Measurements from ENCODE around the gene ENDOU. TPM values are rescaled to one million over a fixed set of nuclear protein-coding genes. Genes with fewer than 3 reads are reported as not detected.

ENDOU gene
- total and polyA plus RNA-seq, 4 donors = 0.07 to 0.45 (median 0.31) TPM; not detected in 1

DNA sequence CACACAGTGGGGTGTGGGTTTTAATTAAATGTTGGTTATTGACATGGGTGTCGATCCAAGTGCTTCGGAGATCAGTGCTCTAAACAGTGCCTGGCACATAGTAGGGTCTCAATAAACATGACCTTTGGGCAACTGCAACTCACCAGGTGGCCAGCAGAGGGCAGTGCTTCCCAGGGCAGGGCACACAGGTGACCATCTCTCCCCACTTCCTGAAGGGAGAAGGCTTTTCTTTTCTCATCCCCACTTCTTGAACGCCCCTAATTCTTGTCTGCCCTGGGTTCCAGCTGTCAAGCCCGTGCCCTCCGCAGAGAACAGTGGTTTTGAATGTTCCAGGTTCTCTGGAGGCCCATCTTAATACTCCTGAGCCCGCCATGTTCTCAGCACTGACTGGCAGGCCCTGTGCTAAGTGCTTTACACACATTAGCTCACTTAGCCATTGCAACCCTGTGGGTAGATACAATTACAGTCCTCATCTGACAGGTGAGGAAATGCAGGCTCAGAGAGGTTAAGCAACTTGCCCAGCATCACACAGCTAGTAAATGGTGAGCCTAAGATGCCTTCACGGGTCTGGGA is 17.0 kb upstream of the ENDOU start:
- ATAC-seq (ENCODE audit: insufficient read depth, low FRiP score) (no peak), DNase-seq (no peak)
- peaks cover 0 to 4% (median 0%) of the 10 kb centered on the region in 4 donors for H3K36me3 ChIP-seq (ENCODE audit: control insufficient read depth in 4 of 4, insufficient read depth in 4 of 4, low read length in 4 of 4)
- TF ChIP-seq, protein P1, sequence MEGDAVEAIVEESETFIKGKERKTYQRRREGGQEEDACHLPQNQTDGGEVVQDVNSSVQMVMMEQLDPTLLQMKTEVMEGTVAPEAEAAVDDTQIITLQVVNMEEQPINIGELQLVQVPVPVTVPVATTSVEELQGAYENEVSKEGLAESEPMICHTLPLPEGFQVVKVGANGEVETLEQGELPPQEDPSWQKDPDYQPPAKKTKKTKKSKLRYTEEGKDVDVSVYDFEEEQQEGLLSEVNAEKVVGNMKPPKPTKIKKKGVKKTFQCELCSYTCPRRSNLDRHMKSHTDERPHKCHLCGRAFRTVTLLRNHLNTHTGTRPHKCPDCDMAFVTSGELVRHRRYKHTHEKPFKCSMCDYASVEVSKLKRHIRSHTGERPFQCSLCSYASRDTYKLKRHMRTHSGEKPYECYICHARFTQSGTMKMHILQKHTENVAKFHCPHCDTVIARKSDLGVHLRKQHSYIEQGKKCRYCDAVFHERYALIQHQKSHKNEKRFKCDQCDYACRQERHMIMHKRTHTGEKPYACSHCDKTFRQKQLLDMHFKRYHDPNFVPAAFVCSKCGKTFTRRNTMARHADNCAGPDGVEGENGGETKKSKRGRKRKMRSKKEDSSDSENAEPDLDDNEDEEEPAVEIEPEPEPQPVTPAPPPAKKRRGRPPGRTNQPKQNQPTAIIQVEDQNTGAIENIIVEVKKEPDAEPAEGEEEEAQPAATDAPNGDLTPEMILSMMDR (IDR thresholded peaks at IDR 0.05; ENCODE audit: control extremely low read depth, extremely low read depth) = peak; percentile 87
- WGBS, 2 donors = 67 to 70% methylated on average over 7 of the region's 7 CpGs
- H3K27ac ChIP-seq (ENCODE audit: low read depth in 1 of 2, low read length in 1 of 2) = no peak overlapping the region
- H3K4me3 ChIP-seq = no peak overlapping the region
- H3K27me3 ChIP-seq (ENCODE audit: control insufficient read depth in 3 of 3, insufficient read depth in 3 of 3, low read length in 2 of 3) = no peaks in the 10 kb centered on the region
- peaks cover 3 to 30% (median 9%) of the 10 kb centered on the region in 5 donors for H3K4me1 ChIP-seq (ENCODE audit: control insufficient read depth in 5 of 5, insufficient read depth in 5 of 5, low read length in 5 of 5)
- no peaks in the 10 kb centered on the region for H3K9me3 ChIP-seq (ENCODE audit: control insufficient read depth in 4 of 4, insufficient read depth in 3 of 4, low read length in 3 of 4)
- H3K9ac ChIP-seq (ENCODE audit: insufficient read depth in 1 of 2, low read length in 2 of 2) = no peak overlapping the region

DNA sequence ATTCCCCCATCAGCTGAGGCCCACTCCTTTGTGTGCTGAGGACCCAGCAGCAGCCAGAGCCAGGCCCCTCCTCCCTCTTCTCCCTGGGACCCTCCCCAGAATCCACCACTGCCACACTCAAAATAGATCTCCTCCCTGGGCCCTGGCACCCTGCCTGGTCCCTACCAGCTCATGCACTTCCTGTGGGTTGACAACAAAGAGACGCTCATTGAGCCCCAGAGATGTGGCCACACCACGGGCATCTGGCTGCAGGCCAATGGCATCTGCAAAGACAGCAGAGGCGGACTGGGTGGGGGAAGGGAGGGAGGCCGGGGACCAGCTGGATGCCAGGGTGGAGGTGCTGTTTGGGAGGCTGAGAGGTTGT is 16.0 kb upstream of the ENDOU start:
- no peak for ATAC-seq (ENCODE audit: insufficient read depth, low FRiP score)
- peak overlapping the region in 1 of 2 donors; percentile 30 for H3K27ac ChIP-seq (ENCODE audit: low read depth in 1 of 2, low read length in 1 of 2)

DNA sequence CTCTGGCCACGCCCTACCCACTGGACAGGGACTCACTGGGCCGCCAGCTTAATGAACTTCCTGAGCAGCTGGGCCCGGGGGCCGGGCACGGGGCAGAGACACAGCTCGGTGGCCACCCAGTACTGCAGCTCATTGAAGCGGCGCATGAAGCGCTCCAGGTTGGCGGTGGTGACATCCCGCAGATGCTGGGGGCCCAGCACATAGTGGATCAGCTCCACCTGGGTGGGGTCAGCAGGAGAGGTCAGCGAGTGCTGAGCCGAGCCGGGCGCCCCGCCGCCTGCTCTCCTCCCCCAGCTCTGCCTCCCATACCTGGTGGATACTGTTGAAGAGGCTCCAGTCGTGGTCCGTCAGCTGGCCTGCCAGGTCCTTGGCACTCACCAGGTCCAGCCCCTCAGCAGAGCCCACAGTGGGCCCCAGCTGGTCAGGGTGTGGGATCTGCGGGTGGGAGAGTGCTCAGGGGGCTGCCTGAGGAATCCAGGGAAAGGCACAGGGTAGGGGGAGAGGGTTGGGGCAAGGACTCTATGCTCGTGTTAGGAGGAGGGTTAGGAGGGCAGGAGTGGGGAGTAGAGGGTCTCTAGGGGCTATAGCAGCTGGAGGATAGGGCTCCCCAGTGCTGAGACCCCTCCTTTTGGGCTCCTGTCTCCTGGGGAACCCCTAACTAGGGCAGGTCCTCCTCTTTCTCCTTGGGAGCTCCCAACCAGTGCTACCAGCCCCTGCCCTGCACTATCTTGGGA is 15.5 kb upstream of the ENDOU start:
- Histone ChIP-seq H3K27me3 (ENCODE audit: control insufficient read depth in 3 of 3, insufficient read depth in 3 of 3, low read length in 2 of 3) (no peaks in the 10 kb centered on the region), H3K9me3 (ENCODE audit: control insufficient read depth in 4 of 4, insufficient read depth in 3 of 4, low read length in 3 of 4) (no peaks in the 10 kb centered on the region), H3K4me1 (ENCODE audit: control insufficient read depth in 5 of 5, insufficient read depth in 5 of 5, low read length in 5 of 5) (peaks cover 13 to 44% (median 23%) of the 10 kb centered on the region in 5 donors), H3K27ac (ENCODE audit: low read depth in 1 of 2, low read length in 1 of 2) (peak overlapping the region in 1 of 2 donors; percentile 63), H3K4me3 (no peak overlapping the region), H3K36me3 (ENCODE audit: control insufficient read depth in 4 of 4, insufficient read depth in 4 of 4, low read length in 4 of 4) (no peaks in the 10 kb centered on the region), H3K9ac (ENCODE audit: insufficient read depth in 1 of 2, low read length in 2 of 2) (no peak overlapping the region)
- WGBS, 2 donors = 58 to 66% methylated on average over 21 of the region's 21 CpGs
- ATAC-seq (ENCODE audit: insufficient read depth, low FRiP score) = no peak
- peak in 1 of 3 donors; percentile 33 for DNase-seq
- TF ChIP-seq, protein P1 (IDR thresholded peaks at IDR 0.05; ENCODE audit: control extremely low read depth, extremely low read depth) = no peak

More for the DNA sequence above, 16.0 kb upstream of the ENDOU start:
- TF ChIP-seq, protein P1 (IDR thresholded peaks at IDR 0.05; ENCODE audit: control extremely low read depth, extremely low read depth) = no peak
- no peak overlapping the region for H3K4me3 ChIP-seq
- 0 to 8% methylated on average over 4 of the region's 4 CpGs for WGBS, 2 donors
- H3K27me3 ChIP-seq (ENCODE audit: control insufficient read depth in 3 of 3, insufficient read depth in 3 of 3, low read length in 2 of 3) = no peaks in the 10 kb centered on the region
- peaks cover 10 to 40% (median 17%) of the 10 kb centered on the region in 5 donors for H3K4me1 ChIP-seq (ENCODE audit: control insufficient read depth in 5 of 5, insufficient read depth in 5 of 5, low read length in 5 of 5)
- no peaks in the 10 kb centered on the region for H3K9me3 ChIP-seq (ENCODE audit: control insufficient read depth in 4 of 4, insufficient read depth in 3 of 4, low read length in 3 of 4)
- H3K9ac ChIP-seq (ENCODE audit: insufficient read depth in 1 of 2, low read length in 2 of 2) = no peak overlapping the region
- no peaks in the 10 kb centered on the region for H3K36me3 ChIP-seq (ENCODE audit: control insufficient read depth in 4 of 4, insufficient read depth in 4 of 4, low read length in 4 of 4)
- DNase-seq = peak; percentile 52 to 69 (median 67)

Data from lung (tissue), 12 donors.